Suprapubic skin (tissue), 4 donors: Measurements from ENCODE around the gene FJX1. TPM values are rescaled to one million over a fixed set of nuclear protein-coding genes. Genes with fewer than 3 reads are reported as not detected.
A peak's percentile ranks its signal among the peaks of the same experiment; 100 is the strongest.

Experiments used
- DNase-seq, 2 donors: peaks; one replicate each; pipeline ENCODE4 v3.0.0-alpha.2; 2019; ENCODE audit warnings: low spot score in 2 of 2
- H3K27ac ChIP-seq: fragments of 200-600 bp; sonication (generic); one replicate; pipeline ENCODE4 v1.5.1; 2019
- H3K27me3 ChIP-seq: fragments of 200-600 bp; sonication (generic); one replicate; pipeline ENCODE4 v1.5.1; 2019
- H3K36me3 ChIP-seq: fragments of 200-600 bp; sonication (generic); one replicate; pipeline ENCODE4 v1.5.1; 2019
- H3K4me1 ChIP-seq: fragments of 200-600 bp; sonication (generic); one replicate; pipeline ENCODE4 v1.5.1; 2019
- H3K4me3 ChIP-seq: fragments of 200-600 bp; sonication (generic); one replicate; pipeline ENCODE4 v1.5.1; 2019; ENCODE audit warnings: mild to moderate bottlenecking
- H3K9me3 ChIP-seq: fragments of 200-600 bp; sonication (generic); one replicate; pipeline ENCODE4 v1.5.1; 2019
- CTCF ChIP-seq, 2 donors: fragments of 200-600 bp in 1 of 2; fragments of 450-650 bp in 1 of 2; sonication (generic) in 1 of 2; IDR thresholded peaks; one replicate each; pipeline ENCODE4 v1.5.1; 2016 to 2019; ENCODE audit warnings: antibody characterized with exemption in 2 of 2, mild to moderate bottlenecking in 1 of 2, moderate library complexity in 1 of 2
- EP300 ChIP-seq: sonication (generic); formaldehyde crosslinking; IDR thresholded peaks from one replicate; pipeline ENCODE4 v1.6.1; 2017; ENCODE audit warnings: antibody characterized with exemption
- POLR2A ChIP-seq, 2 donors: fragments of 450-650 bp; IDR thresholded peaks; one replicate each; pipeline ENCODE4 v1.6.1; 2017; ENCODE audit warnings: antibody characterized with exemption in 2 of 2, mild to moderate bottlenecking in 2 of 2, moderate library complexity in 2 of 2
- POLR2AphosphoS5 ChIP-seq, 3 donors: sonication (generic); formaldehyde crosslinking; IDR thresholded peaks; one replicate each; pipeline ENCODE4 v1.6.1; 2017; ENCODE audit warnings: antibody characterized with exemption in 3 of 3
- WGBS: methylation state at CpG from one replicate; pipeline ENCODE4 v1.1.5; 2018; 5-methylcytosine and 5-hydroxymethylcytosine counted together
- total RNA-seq, 4 donors: library from RNA; depleted of rRNA; stranded (reverse); fragments of >200 nt; gene quantifications; one replicate each; pipeline ENCODE4 v1.1.0, GENCODE V29; 2016

The FJX1 gene
- total RNA-seq, 4 donors from 2014 or later: 16.8 to 29.9 (median 22.9) TPM

GRCh38 chr11:35611741-35612140, 6.5 kb upstream of the FJX1 start:
- WGBS: 80% methylated on average over 1 of the region's 1 CpG
- Histone ChIP-seq H3K9me3 (no peaks in the 10 kb centered on the region), H3K27ac (no peak overlapping the region), H3K4me1 (peaks cover 3% of the 10 kb centered on the region), H3K4me3 (no peak overlapping the region), H3K27me3 (no peaks in the 10 kb centered on the region), H3K36me3 (no peaks in the 10 kb centered on the region)
- no peak for DNase-seq
- TF ChIP-seq CTCF (IDR thresholded peaks at IDR 0.05) (no peak), POLR2A (IDR thresholded peaks at IDR 0.05) (no peak), EP300 (no peak), POLR2AphosphoS5 (IDR thresholded peaks at IDR 0.05) (no peak)

GRCh38 chr11:35614939-35615569, 3.2 kb upstream of the FJX1 start:
- Histone ChIP-seq H3K4me1 (peaks cover 31% of the 10 kb centered on the region), H3K27ac (no peak overlapping the region), H3K4me3 (no peak overlapping the region), H3K36me3 (no peaks in the 10 kb centered on the region), H3K9me3 (no peaks in the 10 kb centered on the region), H3K27me3 (no peaks in the 10 kb centered on the region)
- 56% methylated on average over 1 of the region's 1 CpG for WGBS
- no peak for DNase-seq
- TF ChIP-seq EP300: no peak
- TF ChIP-seq POLR2A (IDR thresholded peaks at IDR 0.05): no peak
- no peak for TF ChIP-seq POLR2AphosphoS5 (IDR thresholded peaks at IDR 0.05)
- no peak for TF ChIP-seq CTCF (IDR thresholded peaks at IDR 0.05)

GRCh38 chr11:35615921-35616900, 2.0 kb upstream of the FJX1 start:
- peaks cover 4% of the 10 kb centered on the region for H3K27me3 ChIP-seq
- no peaks in the 10 kb centered on the region for H3K36me3 ChIP-seq
- no peak overlapping the region for H3K4me3 ChIP-seq
- peaks cover 40% of the 10 kb centered on the region for H3K4me1 ChIP-seq
- TF ChIP-seq CTCF (IDR thresholded peaks at IDR 0.05) (peak; percentile 41 to 82), POLR2AphosphoS5 (IDR thresholded peaks at IDR 0.05) (no peak), POLR2A (IDR thresholded peaks at IDR 0.05) (no peak), EP300 (no peak)
- WGBS: 18% methylated on average over 8 of the region's 8 CpGs
- no peak overlapping the region for H3K27ac ChIP-seq
- no peaks in the 10 kb centered on the region for H3K9me3 ChIP-seq
- no peak for DNase-seq

GRCh38 chr11:35617316-35617686, 959 bp upstream of the FJX1 start:
- WGBS: 71% methylated on average over 7 of the region's 7 CpGs
- Histone ChIP-seq H3K4me3 (peak overlapping the region; percentile 81), H3K27ac (no peak overlapping the region), H3K4me1 (peaks cover 49% of the 10 kb centered on the region), H3K36me3 (no peaks in the 10 kb centered on the region), H3K27me3 (peaks cover 4% of the 10 kb centered on the region), H3K9me3 (no peaks in the 10 kb centered on the region)
- DNase-seq: no peak
- no peak for TF ChIP-seq POLR2AphosphoS5 (IDR thresholded peaks at IDR 0.05)
- no peak for TF ChIP-seq EP300

GRCh38 chr11:35618497-35619115, 346 bp downstream of the FJX1 start:
- peaks cover 49% of the 10 kb centered on the region for H3K4me1 ChIP-seq
- TF ChIP-seq POLR2A (IDR thresholded peaks at IDR 0.05) (no peak), CTCF (IDR thresholded peaks at IDR 0.05) (no peak), EP300 (no peak), POLR2AphosphoS5 (IDR thresholded peaks at IDR 0.05) (no peak)
- DNase-seq: no peak

More at GRCh38 chr11:35618497-35619115, 346 bp downstream of the FJX1 start:
- H3K4me3 ChIP-seq: peak overlapping the region; percentile 81
- 1% methylated on average over 10 of the region's 91 CpGs for WGBS
- peaks cover 4% of the 10 kb centered on the region for H3K27me3 ChIP-seq
- H3K9me3 ChIP-seq: no peaks in the 10 kb centered on the region
- H3K27ac ChIP-seq: peak overlapping the region; percentile 85
- H3K36me3 ChIP-seq: no peaks in the 10 kb centered on the region
